ENCODE measurements around the gene GPD2.

GRCh38 chr2:156537141-156537540, 101.0 kb downstream of the GPD2 start:
- TF ChIP-seq POLR2A (IDR thresholded peaks at IDR 0.05): no peak
- TF ChIP-seq CTCF (IDR thresholded peaks at IDR 0.05 in 4 of 5, conservative IDR thresholded peaks at IDR 0.05 in 1 of 5): no peak
